Thyroid gland (tissue), 4 donors: Measurements from ENCODE around the gene TENT5C. TPM values are rescaled to one million over a fixed set of nuclear protein-coding genes. Genes with fewer than 3 reads are reported as not detected.

Source experiments
- DNase-seq, 2 donors: peaks; one replicate each; pipeline ENCODE4 v3.0.0-alpha.2; 2019
- H3K27ac ChIP-seq, 3 donors: fragments of 200-600 bp; sonication (generic); 1 replicate in 2 of 3; 2 replicates in 1 of 3; pipeline ENCODE4 v1.5.1; 2016 to 2019; ENCODE audit warnings: mild to moderate bottlenecking in 1 of 3, moderate library complexity in 1 of 3
- H3K27me3 ChIP-seq: fragments of 200-600 bp; sonication (generic); one replicate; pipeline ENCODE4 v1.5.1; 2019
- H3K36me3 ChIP-seq, 2 donors: fragments of 200-600 bp; sonication (generic); one replicate each; pipeline ENCODE4 v1.5.1; 2016 to 2019
- H3K4me1 ChIP-seq, 2 donors: fragments of 200-600 bp; sonication (generic); one replicate each; pipeline ENCODE4 v1.5.1; 2017 to 2019
- H3K4me3 ChIP-seq, 3 donors: fragments of 200-600 bp; sonication (generic); replicated peaks in 1 of 3; 1 replicate in 2 of 3; 2 replicates in 1 of 3; pipeline ENCODE4 v1.5.1; 2016; ENCODE audit warnings: mild to moderate bottlenecking in 1 of 3
- H3K9me3 ChIP-seq: fragments of 200-600 bp; sonication (generic); one replicate; pipeline ENCODE4 v1.5.1; 2017
- CTCF ChIP-seq, 6 experiments: fragments of 200-600 bp in 3 of 6; fragments of 450-650 bp in 3 of 6; sonication (generic) in 3 of 6; IDR thresholded peaks; one replicate each; pipeline ENCODE4 v1.5.1; 2016 to 2019; ENCODE audit warnings: antibody characterized with exemption in 6 of 6, mild to moderate bottlenecking in 2 of 6, inconsistent platforms in 1 of 6, moderate library complexity in 1 of 6
- POLR2A ChIP-seq, 2 donors: fragments of 450-650 bp; IDR thresholded peaks; one replicate each; pipeline ENCODE4 v1.6.1; 2017; ENCODE audit warnings: antibody characterized with exemption in 2 of 2, mild to moderate bottlenecking in 2 of 2, moderate library complexity in 1 of 2
- WGBS, 2 donors: methylation state at CpG; one replicate each; pipeline ENCODE4 v1.1.5; 2017; 5-methylcytosine and 5-hydroxymethylcytosine counted together
- intact Hi-C: fragments of 100-400 bp; cut with DNase I; formaldehyde crosslinking; loops from one replicate; pipeline ENCODE4 v1.15.1; 2023
- total RNA-seq, 4 donors: library from RNA; depleted of rRNA; stranded (reverse); fragments of >200 nt; gene quantifications; one replicate each; pipeline ENCODE4 v1.2.3, GENCODE V29; 2016

The TENT5C gene
- total RNA-seq, 4 donors from 2014 or later = 14.8 to 30.4 (median 22.2) TPM

GRCh38 chr1:117586337-117586736 is 19.5 kb upstream of the TENT5C start:
- Histone ChIP-seq H3K4me3 (no peak overlapping the region), H3K9me3 (no peaks in the 10 kb centered on the region), H3K27ac (no peak overlapping the region), H3K4me1 (peaks cover 14 to 15% of the 10 kb centered on the region in 2 donors), H3K27me3 (no peaks in the 10 kb centered on the region), H3K36me3 (no peaks in the 10 kb centered on the region)
- DNase-seq = no peak
- 94 to 100% methylated on average over 1 of the region's 1 CpG for WGBS, 2 donors
- intact Hi-C loops = loop anchor here (10.0 kb wide), 1 partner anchor 168 kb away; no protein-coding TSS in a partner anchor
- TF ChIP-seq CTCF (IDR thresholded peaks at IDR 0.05) (no peak), POLR2A (IDR thresholded peaks at IDR 0.05) (no peak)

GRCh38 chr1:117586747-117587498 is 18.9 kb upstream of the TENT5C start:
- DNase-seq = no peak
- 65 to 87% methylated on average over 13 of the region's 13 CpGs for WGBS, 2 donors
- Histone ChIP-seq H3K4me1 (peaks cover 20% of the 10 kb centered on the region in 2 donors), H3K36me3 (no peaks in the 10 kb centered on the region), H3K27ac (no peak overlapping the region), H3K9me3 (no peaks in the 10 kb centered on the region), H3K27me3 (no peaks in the 10 kb centered on the region), H3K4me3 (no peak overlapping the region)
- intact Hi-C loops = loop anchor here (10.0 kb wide), 1 partner anchor 168 kb away; no protein-coding TSS in a partner anchor
- TF ChIP-seq POLR2A (IDR thresholded peaks at IDR 0.05) (no peak), CTCF (IDR thresholded peaks at IDR 0.05) (no peak)

GRCh38 chr1:117587499-117588356 is 18.1 kb upstream of the TENT5C start:
- DNase-seq = no peak
- Histone ChIP-seq H3K27ac (no peak overlapping the region), H3K27me3 (no peaks in the 10 kb centered on the region), H3K36me3 (no peaks in the 10 kb centered on the region), H3K9me3 (no peaks in the 10 kb centered on the region), H3K4me1 (peaks cover 25 to 27% of the 10 kb centered on the region in 2 donors), H3K4me3 (no peak overlapping the region)
- no peak for TF ChIP-seq CTCF (IDR thresholded peaks at IDR 0.05)
- TF ChIP-seq POLR2A (IDR thresholded peaks at IDR 0.05) = no peak
- intact Hi-C loops = loop anchor here (10.0 kb wide), 1 partner anchor 167 kb away; no protein-coding TSS in a partner anchor
- WGBS, 2 donors = 88 to 89% methylated on average over 14 of the region's 14 CpGs

- H3K27ac ChIP-seq = peak overlapping the region; percentile 39 to 97 (median 52)
- no peaks in the 10 kb centered on the region for H3K27me3 ChIP-seq
- WGBS, 2 donors = 86 to 90% methylated on average over 2 of the region's 2 CpGs
- no peak for DNase-seq
- no peaks in the 10 kb centered on the region for H3K9me3 ChIP-seq
- H3K4me3 ChIP-seq = no peak overlapping the region
- intact Hi-C loops = loop anchor here (10.0 kb wide), 1 partner anchor 165 kb away; no protein-coding TSS in a partner anchor
- peaks cover 40 to 45% of the 10 kb centered on the region in 2 donors for H3K4me1 ChIP-seq
- TF ChIP-seq POLR2A (IDR thresholded peaks at IDR 0.05) (no peak), CTCF (IDR thresholded peaks at IDR 0.05) (no peak)
- no peaks in the 10 kb centered on the region for H3K36me3 ChIP-seq
Observed at GRCh38 chr1:117589544-117589943, 16.3 kb upstream of the TENT5C start.
